B cell (primary cell): Measurements from ENCODE around the gene RSBN1L.

Source experiments
- CTCF ChIP-seq: fragments of 200-600 bp; IDR thresholded peaks from one replicate; pipeline ENCODE4 v1.8.0; 2022; ENCODE audit warnings: antibody characterized with exemption, mild to moderate bottlenecking
- EZH2 ChIP-seq: IDR thresholded peaks from 2 replicates; pipeline ENCODE4 v1.6.1; 2012; ENCODE audit warnings: borderline replicate concordance, low read depth, mild to moderate bottlenecking, moderate library complexity, low read length; ENCODE audit not compliant: insufficient read depth, poor library complexity, severe bottlenecking

GRCh38 chr7:77716804-77717203 lies 20.5 kb downstream of the RSBN1L start:
- TF ChIP-seq CTCF (no peak), EZH2 (no peak)
